Measurements from ENCODE around the gene PDE4D. TPM values are rescaled to one million over a fixed set of nuclear protein-coding genes. Genes with fewer than 3 reads are reported as not detected.

Gene PDE4D
- total and polyA plus RNA-seq, 2 donors (not counting 1 experiment from before 2014, with no cell fraction given), result 14.9 to 171 TPM

GRCh38 chr5:59582746-59583145, 310.8 kb downstream of the PDE4D start:
- Histone ChIP-seq H4K20me1 (ENCODE audit: control insufficient read depth, insufficient read depth, low read length, poor library complexity, severe bottlenecking) (no peaks in the 10 kb centered on the region), H3K27ac (ENCODE audit: low read length in 2 of 2) (no peak overlapping the region), H2AFZ (ENCODE audit: insufficient read depth, low read depth, low read length, poor library complexity, severe bottlenecking) (no peak overlapping the region), H3K9me3 (ENCODE audit: control extremely low read depth in 1 of 3, control insufficient read depth in 2 of 3, insufficient read depth in 1 of 3, low read length in 2 of 3) (no peaks in the 10 kb centered on the region), H3K27me3 (replicated peaks in 1 of 4; ENCODE audit: control extremely low read depth in 1 of 4, control insufficient read depth in 3 of 4, insufficient read depth in 4 of 4, low read length in 3 of 4) (peaks cover 0 to 2% (median 0%) of the 10 kb centered on the region in 4 experiments), H3K4me2 (replicated peaks; ENCODE audit: low read depth, low read length, poor library complexity, severe bottlenecking) (no peak overlapping the region), H3K4me3 (ENCODE audit: control extremely low read depth in 1 of 5, extremely low read depth in 1 of 5, insufficient read depth in 1 of 5, low read depth in 2 of 5, low read length in 4 of 5) (no peak overlapping the region), H3K9ac (ENCODE audit: low read length) (no peak overlapping the region), H3K79me2 (ENCODE audit: control insufficient read depth, insufficient read depth, low read length) (no peaks in the 10 kb centered on the region), H3K36me3 (replicated peaks in 1 of 2; ENCODE audit: control extremely low read depth in 1 of 2, control insufficient read depth in 1 of 2, extremely low read depth in 1 of 2, insufficient read depth in 2 of 2, low read length in 1 of 2) (no peaks in the 10 kb centered on the region), H3K4me1 (ENCODE audit: control insufficient read depth in 2 of 2, insufficient read depth in 2 of 2, low read length in 2 of 2) (peaks cover 4 to 6% of the 10 kb centered on the region in 2 donors)
- H3K4me1 Mint-ChIP-seq, result peaks cover 5% of the 10 kb centered on the region
- POLR2A ChIA-PET, result no interaction called here
- intact Hi-C loops (cut with micrococcal nuclease), result no loop called here
- H3K4me3 Mint-ChIP-seq, result no peak overlapping the region
- TF ChIP-seq, protein P1, sequence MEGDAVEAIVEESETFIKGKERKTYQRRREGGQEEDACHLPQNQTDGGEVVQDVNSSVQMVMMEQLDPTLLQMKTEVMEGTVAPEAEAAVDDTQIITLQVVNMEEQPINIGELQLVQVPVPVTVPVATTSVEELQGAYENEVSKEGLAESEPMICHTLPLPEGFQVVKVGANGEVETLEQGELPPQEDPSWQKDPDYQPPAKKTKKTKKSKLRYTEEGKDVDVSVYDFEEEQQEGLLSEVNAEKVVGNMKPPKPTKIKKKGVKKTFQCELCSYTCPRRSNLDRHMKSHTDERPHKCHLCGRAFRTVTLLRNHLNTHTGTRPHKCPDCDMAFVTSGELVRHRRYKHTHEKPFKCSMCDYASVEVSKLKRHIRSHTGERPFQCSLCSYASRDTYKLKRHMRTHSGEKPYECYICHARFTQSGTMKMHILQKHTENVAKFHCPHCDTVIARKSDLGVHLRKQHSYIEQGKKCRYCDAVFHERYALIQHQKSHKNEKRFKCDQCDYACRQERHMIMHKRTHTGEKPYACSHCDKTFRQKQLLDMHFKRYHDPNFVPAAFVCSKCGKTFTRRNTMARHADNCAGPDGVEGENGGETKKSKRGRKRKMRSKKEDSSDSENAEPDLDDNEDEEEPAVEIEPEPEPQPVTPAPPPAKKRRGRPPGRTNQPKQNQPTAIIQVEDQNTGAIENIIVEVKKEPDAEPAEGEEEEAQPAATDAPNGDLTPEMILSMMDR (IDR thresholded peaks at IDR 0.05), result no peak
- no peak for TF ChIP-seq EZH2 (IDR thresholded peaks at IDR 0.05; ENCODE audit: borderline replicate concordance, insufficient read depth, low read depth, low read length, poor library complexity, severe bottlenecking)
- no peak for DNase-seq
- no peak overlapping the region for H3K27ac Mint-ChIP-seq
- H3K27me3 Mint-ChIP-seq, result peaks cover 11% of the 10 kb centered on the region
- CTCF ChIA-PET, result interaction anchor here (1.4 kb wide), 1 partner anchor 228 kb away, joined by 3 read pairs; no protein-coding TSS in a partner anchor
- no peaks in the 10 kb centered on the region for H3K9me3 Mint-ChIP-seq (ENCODE audit: insufficient read depth)
- no peak for ATAC-seq (ENCODE audit: low read depth)

- H3K36me3 ChIP-seq (replicated peaks in 1 of 2; ENCODE audit: control extremely low read depth in 1 of 2, control insufficient read depth in 1 of 2, extremely low read depth in 1 of 2, insufficient read depth in 2 of 2, low read length in 1 of 2), result no peaks in the 10 kb centered on the region
- DNase-seq (no peak), ATAC-seq (ENCODE audit: low read depth) (no peak)
- no peak overlapping the region for H2AFZ ChIP-seq (ENCODE audit: insufficient read depth, low read depth, low read length, poor library complexity, severe bottlenecking)
- intact Hi-C loops (cut with micrococcal nuclease), result loop anchor here (2.0 kb wide), 1 partner anchor 13 kb away; no protein-coding TSS in a partner anchor
- H3K4me3 ChIP-seq (ENCODE audit: control extremely low read depth in 1 of 5, extremely low read depth in 1 of 5, insufficient read depth in 1 of 5, low read depth in 2 of 5, low read length in 4 of 5), result no peak overlapping the region
- Mint-ChIP-seq H3K27ac (no peak overlapping the region), H3K9me3 (ENCODE audit: insufficient read depth) (no peaks in the 10 kb centered on the region), H3K4me3 (no peak overlapping the region), H3K27me3 (no peaks in the 10 kb centered on the region), H3K4me1 (peaks cover 9% of the 10 kb centered on the region)
- no peak overlapping the region for H3K4me2 ChIP-seq (replicated peaks; ENCODE audit: low read depth, low read length, poor library complexity, severe bottlenecking)
- POLR2A ChIA-PET, result no interaction called here
- no peaks in the 10 kb centered on the region for H4K20me1 ChIP-seq (ENCODE audit: control insufficient read depth, insufficient read depth, low read length, poor library complexity, severe bottlenecking)
- WGBS (ENCODE audit: insufficient coverage), result no CpG with 5 or more reads among the region's 1 CpG
- no peaks in the 10 kb centered on the region for H3K4me1 ChIP-seq (ENCODE audit: control insufficient read depth in 2 of 2, insufficient read depth in 2 of 2, low read length in 2 of 2)
- H3K27ac ChIP-seq (ENCODE audit: low read length in 2 of 2), result no peak overlapping the region
- H3K27me3 ChIP-seq (replicated peaks in 1 of 4; ENCODE audit: control extremely low read depth in 1 of 4, control insufficient read depth in 3 of 4, insufficient read depth in 4 of 4, low read length in 3 of 4), result no peaks in the 10 kb centered on the region
- H3K79me2 ChIP-seq (ENCODE audit: control insufficient read depth, insufficient read depth, low read length), result no peaks in the 10 kb centered on the region
- CTCF ChIA-PET, result no interaction called here
- TF ChIP-seq EZH2 (IDR thresholded peaks at IDR 0.05; ENCODE audit: borderline replicate concordance, insufficient read depth, low read depth, low read length, poor library complexity, severe bottlenecking), result no peak
- TF ChIP-seq, protein P1 (IDR thresholded peaks at IDR 0.05), result no peak
- no peaks in the 10 kb centered on the region for H3K9me3 ChIP-seq (ENCODE audit: control extremely low read depth in 1 of 3, control insufficient read depth in 2 of 3, insufficient read depth in 1 of 3, low read length in 2 of 3)
- H3K9ac ChIP-seq (ENCODE audit: low read length), result no peak overlapping the region
These were observed 313.7 kb downstream of the PDE4D start for GRCh38 chr5:59579824-59580167.
